NCI-H82 treated with DMSO at 0.1 percent for 48 hours (cell line): ENCODE data around the gene COA1.
"Not testable (repeated sequence)": the region's sequence is repeated elsewhere in the genome, so short reads cannot be mapped to it uniquely, and the experiment has no call there.

ENCODE experiments used
- DNase-seq: peaks from one replicate; lab custom pipeline; 2025; ENCODE audit not compliant: unreplicated experiment; lab: John Stamatoyannopoulos, UW

Gene COA1

GRCh38 chr7:43637114-43637806 lies 92.1 kb downstream of the COA1 start:
- no peak for DNase-seq

DNA sequence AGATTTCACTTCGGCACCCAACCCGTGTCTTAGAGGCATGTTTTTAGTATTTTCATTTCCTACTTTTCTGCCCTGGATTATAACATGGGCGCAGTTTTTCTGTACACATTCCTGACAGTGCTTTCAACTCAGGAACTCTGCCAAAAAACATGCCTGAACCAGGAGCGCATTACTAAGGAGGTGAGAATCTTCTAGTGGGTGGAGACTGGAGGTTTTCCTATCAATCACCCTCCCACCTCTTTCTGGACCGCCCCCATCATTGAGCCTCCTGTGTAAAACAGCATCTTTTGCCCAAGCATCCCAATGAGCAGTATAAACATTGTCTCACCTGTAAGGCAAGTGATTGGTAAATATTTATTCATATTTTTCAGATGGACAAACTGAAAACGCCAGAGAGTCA lies 93.2 kb downstream of the COA1 start:
- no peak for DNase-seq

GRCh38 chr7:43634384-43634783 lies 94.9 kb downstream of the COA1 start:
- DNase-seq, result no peak

DNA sequence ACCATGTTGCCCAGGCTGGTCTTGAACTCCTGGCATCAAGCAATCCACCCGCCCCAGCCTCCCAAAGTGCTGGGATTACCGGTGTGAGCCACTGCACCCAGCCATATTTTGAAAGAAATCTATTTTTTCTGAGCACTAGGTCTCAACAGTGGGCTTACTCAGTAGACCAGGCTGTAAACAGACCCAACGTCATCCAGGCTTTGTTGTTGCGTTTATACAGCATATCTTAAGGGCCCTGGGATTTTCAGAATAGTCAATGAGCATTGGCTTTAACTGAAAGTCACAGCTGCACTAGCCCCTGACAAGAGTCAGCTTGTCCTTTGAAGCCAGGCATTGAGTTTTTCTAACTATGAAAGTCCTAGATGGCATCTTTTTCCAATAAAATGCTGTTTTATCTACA lies 96.6 kb downstream of the COA1 start:
- no peak for DNase-seq

- DNase-seq, result no peak
Measured at GRCh38 chr7:43631559-43631958, 97.8 kb downstream of the COA1 start.

- no peak for DNase-seq
Measured at GRCh38 chr7:43630482-43630881, 98.8 kb downstream of the COA1 start.

- DNase-seq, result no peak
Measured at GRCh38 chr7:43629857-43630256, 99.5 kb downstream of the COA1 start.

DNA sequence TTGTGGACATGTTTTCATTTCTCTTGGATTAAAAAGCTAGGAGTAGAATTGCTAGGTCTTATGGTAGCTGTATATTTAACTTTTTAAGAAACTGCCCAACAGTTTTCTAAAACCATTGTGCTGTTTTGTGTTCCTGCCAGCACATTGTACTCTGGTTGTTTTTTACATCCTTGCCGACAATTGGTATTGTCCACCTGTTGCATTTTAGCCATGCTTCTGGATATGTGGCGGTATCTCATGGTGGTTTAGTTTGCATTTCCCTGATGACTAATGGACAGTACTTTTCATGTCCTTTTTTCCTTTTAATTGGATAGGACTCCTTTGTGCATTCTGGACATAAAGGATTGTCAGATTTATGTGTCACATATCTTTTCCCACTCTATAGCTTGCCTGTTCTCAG lies 100.9 kb downstream of the COA1 start:
- DNase-seq, result no peak

DNA sequence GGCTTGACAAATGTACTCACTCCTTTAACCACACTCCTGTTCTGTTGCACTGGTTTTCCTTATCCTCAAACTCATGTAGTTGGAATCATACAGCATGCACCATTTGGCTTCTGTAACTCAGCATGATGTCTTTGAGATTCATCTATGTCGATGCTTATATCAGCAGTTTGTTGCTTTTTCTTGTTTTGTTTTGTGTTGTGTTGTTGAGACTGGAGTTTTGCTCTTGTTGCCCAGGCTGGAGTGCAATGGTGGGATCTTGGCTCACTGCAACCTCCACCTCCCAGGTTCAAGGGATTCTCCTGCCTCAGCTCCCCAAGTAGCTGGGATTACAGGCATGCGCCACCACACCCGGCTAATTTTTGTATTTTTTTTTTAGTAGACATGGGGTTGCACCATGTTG lies 101.5 kb downstream of the COA1 start:
- not testable (repeated sequence) for DNase-seq

DNA sequence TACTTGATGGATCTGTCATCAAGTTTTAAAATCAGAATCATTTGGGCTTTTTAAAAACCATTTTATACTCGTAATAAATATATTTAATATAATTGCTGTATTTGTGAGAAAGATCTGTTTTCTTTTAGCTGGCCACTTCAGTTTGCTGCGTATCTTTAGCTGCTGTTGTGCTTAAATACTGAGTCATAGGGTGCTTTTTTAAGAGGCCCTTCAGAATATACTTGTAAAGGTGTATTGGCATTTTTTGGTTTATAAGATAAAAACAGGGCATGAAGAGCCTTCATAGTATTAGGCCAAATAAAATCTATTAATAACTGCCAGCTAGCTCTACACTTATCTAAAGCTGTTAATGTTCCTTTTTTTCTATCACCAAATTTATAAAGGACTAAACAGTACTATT lies 102.6 kb downstream of the COA1 start:
- no peak for DNase-seq

GRCh38 chr7:43625980-43626379 lies 103.3 kb downstream of the COA1 start:
- DNase-seq, result no peak

- no peak for DNase-seq
Measured at GRCh38 chr7:43625453-43625852, 103.9 kb downstream of the COA1 start.

DNA sequence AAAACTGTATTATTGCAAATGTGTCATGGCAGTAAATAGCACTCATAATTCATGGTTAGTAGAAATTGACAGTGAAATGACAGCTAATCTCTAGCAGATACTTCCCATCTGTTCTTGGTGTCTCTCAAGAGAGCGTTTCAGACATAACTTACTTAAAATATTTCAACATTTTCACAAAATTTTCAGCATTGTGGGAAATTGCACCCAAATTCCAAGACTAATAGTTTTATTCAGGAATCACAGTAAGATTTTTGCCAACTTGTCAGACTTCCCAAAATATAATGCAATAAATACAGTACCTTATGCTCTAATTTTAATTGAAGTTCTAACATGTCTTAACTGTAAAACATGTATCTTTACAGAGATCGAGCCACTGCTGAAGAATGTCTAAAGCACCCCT lies 105.2 kb downstream of the COA1 start:
- no peak for DNase-seq

- DNase-seq, result no peak
Measured at GRCh38 chr7:43621729-43622448, 107.4 kb downstream of the COA1 start.

- no peak for DNase-seq
Measured at GRCh38 chr7:43619213-43620012, 109.9 kb downstream of the COA1 start.

DNA sequence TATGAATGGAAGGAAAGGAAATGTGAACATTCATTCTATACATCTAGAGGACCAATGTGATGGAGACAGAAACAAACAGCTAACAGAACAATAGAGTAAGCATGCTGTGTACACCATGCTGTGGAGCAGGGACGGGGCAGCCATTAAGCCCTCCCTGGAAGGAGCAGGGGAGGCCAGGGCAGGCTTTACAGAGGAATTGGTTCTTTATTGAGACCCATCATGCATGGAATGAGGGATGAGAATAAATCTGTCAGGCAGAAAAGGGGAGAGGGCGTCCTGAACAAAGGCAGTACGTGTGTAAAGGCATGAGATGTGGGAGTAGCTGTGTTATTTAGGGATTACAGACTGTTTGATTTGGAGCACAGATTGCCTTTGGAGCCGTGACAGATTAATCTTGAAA lies 111.2 kb downstream of the COA1 start:
- peak; percentile 18 for DNase-seq

- no peak for DNase-seq
Measured at GRCh38 chr7:43616977-43617376, 112.3 kb downstream of the COA1 start.

- no peak for DNase-seq
Measured at GRCh38 chr7:43615558-43616145, 113.7 kb downstream of the COA1 start.

DNA sequence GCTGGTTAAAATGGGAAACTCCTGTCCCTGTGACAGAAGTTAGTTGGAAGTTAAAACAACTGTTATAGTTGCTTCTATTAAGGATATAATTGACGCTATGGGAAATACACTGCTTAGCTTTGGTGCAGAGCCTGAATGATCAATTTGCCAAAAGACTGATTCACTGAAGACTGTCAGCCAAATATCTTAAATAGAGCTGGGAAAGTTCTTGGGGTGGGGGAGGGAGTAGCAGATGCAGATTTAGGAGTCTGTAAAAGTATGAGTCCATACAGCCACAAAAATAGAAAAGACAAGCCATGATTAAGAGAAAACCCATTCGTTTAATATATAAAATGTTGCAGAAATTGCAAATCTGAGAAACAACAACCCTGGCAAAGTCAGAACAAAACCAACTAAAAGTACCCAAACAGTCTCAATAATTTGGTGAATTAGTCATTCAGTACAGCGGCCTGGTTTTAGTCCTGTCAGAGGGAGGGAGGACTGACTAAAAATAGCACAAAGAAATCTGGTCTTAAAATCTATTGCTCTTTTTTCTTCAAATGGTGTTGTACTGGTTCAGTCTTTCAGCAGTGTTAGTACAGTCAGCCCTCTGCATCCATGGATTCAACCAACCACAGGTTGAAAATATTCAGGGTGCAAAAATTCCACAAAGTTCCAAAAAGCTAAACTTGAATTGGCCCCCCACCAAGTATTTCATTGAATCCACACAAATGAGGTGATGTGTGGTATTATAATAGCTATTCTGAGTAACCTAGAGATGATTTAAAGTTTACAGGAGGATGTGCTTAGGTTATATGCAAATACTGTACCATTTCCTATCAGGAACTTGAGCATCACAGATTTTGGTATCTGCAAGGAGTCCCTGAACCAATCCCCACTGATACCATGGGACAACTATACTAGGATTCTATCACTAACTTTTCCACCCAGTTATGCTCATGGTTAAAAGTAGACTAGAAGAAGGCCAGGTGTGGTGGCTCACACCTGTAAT lies 116.4 kb downstream of the COA1 start:
- no peak for DNase-seq

GRCh38 chr7:43612128-43612527 lies 117.2 kb downstream of the COA1 start:
- no peak for DNase-seq
